Thyroid gland (tissue), 4 donors: ENCODE measurements around the gene LCE1C. TPM values are rescaled to one million over a fixed set of nuclear protein-coding genes. Genes with fewer than 3 reads are reported as not detected.

ENCODE experiments used
- DNase-seq, 2 donors: peaks; one replicate each; pipeline ENCODE4 v3.0.0-alpha.2; 2019
- H3K27ac ChIP-seq, 3 donors: fragments of 200-600 bp; sonication (generic); 1 replicate in 2 of 3; 2 replicates in 1 of 3; pipeline ENCODE4 v1.5.1; 2016 to 2019; ENCODE audit warnings: mild to moderate bottlenecking in 1 of 3, moderate library complexity in 1 of 3
- H3K27me3 ChIP-seq: fragments of 200-600 bp; sonication (generic); one replicate; pipeline ENCODE4 v1.5.1; 2019
- H3K36me3 ChIP-seq, 2 donors: fragments of 200-600 bp; sonication (generic); one replicate each; pipeline ENCODE4 v1.5.1; 2016 to 2019
- H3K4me1 ChIP-seq, 2 donors: fragments of 200-600 bp; sonication (generic); one replicate each; pipeline ENCODE4 v1.5.1; 2017 to 2019
- H3K4me3 ChIP-seq, 3 donors: fragments of 200-600 bp; sonication (generic); replicated peaks in 1 of 3; 1 replicate in 2 of 3; 2 replicates in 1 of 3; pipeline ENCODE4 v1.5.1; 2016; ENCODE audit warnings: mild to moderate bottlenecking in 1 of 3
- H3K9me3 ChIP-seq: fragments of 200-600 bp; sonication (generic); one replicate; pipeline ENCODE4 v1.5.1; 2017
- POLR2A ChIP-seq, 2 donors: fragments of 450-650 bp; IDR thresholded peaks; one replicate each; pipeline ENCODE4 v1.6.1; 2017; ENCODE audit warnings: antibody characterized with exemption in 2 of 2, mild to moderate bottlenecking in 2 of 2, moderate library complexity in 1 of 2
- WGBS, 2 donors: methylation state at CpG; one replicate each; pipeline ENCODE4 v1.1.5; 2017; 5-methylcytosine and 5-hydroxymethylcytosine counted together
- intact Hi-C: fragments of 100-400 bp; cut with DNase I; formaldehyde crosslinking; loops from one replicate; pipeline ENCODE4 v1.15.1; 2023
- total RNA-seq, 4 donors: library from RNA; depleted of rRNA; stranded (reverse); fragments of >200 nt; gene quantifications; one replicate each; pipeline ENCODE4 v1.2.3, GENCODE V29; 2016
- TF ChIP-seq, protein P1 (sequence below), 6 experiments: fragments of 200-600 bp in 3 of 6; fragments of 450-650 bp in 3 of 6; sonication (generic) in 3 of 6; IDR thresholded peaks; one replicate each; pipeline ENCODE4 v1.5.1; 2016 to 2019; ENCODE audit warnings: antibody characterized with exemption in 6 of 6, mild to moderate bottlenecking in 2 of 6, inconsistent platforms in 1 of 6, moderate library complexity in 1 of 6

The LCE1C gene
- total RNA-seq, 4 donors from 2014 or later: not detected

- intact Hi-C loops: no loop called here
- Histone ChIP-seq H3K4me3 (no peak overlapping the region), H3K9me3 (no peaks in the 10 kb centered on the region), H3K27me3 (no peaks in the 10 kb centered on the region), H3K27ac (no peak overlapping the region), H3K36me3 (no peaks in the 10 kb centered on the region), H3K4me1 (no peaks in the 10 kb centered on the region)
- no peak for DNase-seq
- TF ChIP-seq, protein P1, sequence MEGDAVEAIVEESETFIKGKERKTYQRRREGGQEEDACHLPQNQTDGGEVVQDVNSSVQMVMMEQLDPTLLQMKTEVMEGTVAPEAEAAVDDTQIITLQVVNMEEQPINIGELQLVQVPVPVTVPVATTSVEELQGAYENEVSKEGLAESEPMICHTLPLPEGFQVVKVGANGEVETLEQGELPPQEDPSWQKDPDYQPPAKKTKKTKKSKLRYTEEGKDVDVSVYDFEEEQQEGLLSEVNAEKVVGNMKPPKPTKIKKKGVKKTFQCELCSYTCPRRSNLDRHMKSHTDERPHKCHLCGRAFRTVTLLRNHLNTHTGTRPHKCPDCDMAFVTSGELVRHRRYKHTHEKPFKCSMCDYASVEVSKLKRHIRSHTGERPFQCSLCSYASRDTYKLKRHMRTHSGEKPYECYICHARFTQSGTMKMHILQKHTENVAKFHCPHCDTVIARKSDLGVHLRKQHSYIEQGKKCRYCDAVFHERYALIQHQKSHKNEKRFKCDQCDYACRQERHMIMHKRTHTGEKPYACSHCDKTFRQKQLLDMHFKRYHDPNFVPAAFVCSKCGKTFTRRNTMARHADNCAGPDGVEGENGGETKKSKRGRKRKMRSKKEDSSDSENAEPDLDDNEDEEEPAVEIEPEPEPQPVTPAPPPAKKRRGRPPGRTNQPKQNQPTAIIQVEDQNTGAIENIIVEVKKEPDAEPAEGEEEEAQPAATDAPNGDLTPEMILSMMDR (IDR thresholded peaks at IDR 0.05): no peak
- no peak for TF ChIP-seq POLR2A (IDR thresholded peaks at IDR 0.05)
These were observed 18.5 kb upstream of the LCE1C start for GRCh38 chr1:152824964-152825363.

DNA sequence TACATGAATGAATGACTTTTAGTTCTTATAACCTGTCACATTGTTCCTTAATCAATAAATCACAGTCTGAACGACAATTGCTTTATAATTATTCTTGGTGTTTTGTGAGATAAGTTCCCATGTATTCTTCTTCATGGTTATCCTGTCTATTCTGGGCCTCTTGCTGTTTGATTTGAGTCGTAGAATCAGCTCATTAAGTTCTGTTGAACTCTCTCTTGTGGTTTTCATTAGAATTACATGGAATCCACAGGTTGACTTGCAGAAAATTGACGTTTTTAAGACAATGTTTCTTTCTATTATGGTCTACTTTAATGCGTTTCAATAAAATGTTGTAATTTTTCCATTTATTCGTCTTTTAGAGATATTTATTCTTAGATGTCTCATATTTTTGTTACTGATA is 16.8 kb upstream of the LCE1C start:
- Histone ChIP-seq H3K27me3 (no peaks in the 10 kb centered on the region), H3K36me3 (no peaks in the 10 kb centered on the region), H3K4me3 (no peak overlapping the region), H3K4me1 (no peaks in the 10 kb centered on the region), H3K27ac (no peak overlapping the region), H3K9me3 (no peaks in the 10 kb centered on the region)
- intact Hi-C loops: no loop called here
- no peak for DNase-seq
- TF ChIP-seq, protein P1 (IDR thresholded peaks at IDR 0.05): no peak
- TF ChIP-seq POLR2A (IDR thresholded peaks at IDR 0.05): no peak
- whole genome bisulfite sequencing, 2 donors: 52% methylated on average over 5 of the region's 5 CpGs

DNA sequence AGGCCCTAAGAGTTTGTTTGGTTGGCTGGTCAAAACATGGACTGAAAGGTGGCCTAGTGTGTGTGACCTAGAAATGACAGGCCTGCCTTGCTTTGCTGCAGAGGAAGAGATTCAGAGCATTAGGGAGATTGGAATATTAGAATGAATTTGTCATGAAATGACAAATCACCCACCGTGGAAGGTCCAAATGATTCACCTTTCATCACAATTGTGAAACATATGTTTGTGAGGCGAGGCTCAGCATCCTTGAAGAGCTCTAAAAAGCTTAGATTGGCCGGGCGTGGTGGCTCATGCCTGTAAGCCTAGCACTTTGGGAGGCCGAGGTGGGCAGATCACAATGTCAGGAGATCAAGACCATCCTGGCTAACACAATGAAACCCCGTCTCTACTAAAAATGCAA is 10.9 kb upstream of the LCE1C start:
- Histone ChIP-seq H3K9me3 (no peaks in the 10 kb centered on the region), H3K4me1 (no peaks in the 10 kb centered on the region), H3K27ac (no peak overlapping the region), H3K36me3 (no peaks in the 10 kb centered on the region), H3K27me3 (no peaks in the 10 kb centered on the region), H3K4me3 (no peak overlapping the region)
- TF ChIP-seq, protein P1 (IDR thresholded peaks at IDR 0.05): no peak
- TF ChIP-seq POLR2A (IDR thresholded peaks at IDR 0.05): no peak
- 86 to 91% methylated on average over 6 of the region's 6 CpGs for WGBS, 2 donors
- intact Hi-C loops: no loop called here
- DNase-seq: no peak

DNA sequence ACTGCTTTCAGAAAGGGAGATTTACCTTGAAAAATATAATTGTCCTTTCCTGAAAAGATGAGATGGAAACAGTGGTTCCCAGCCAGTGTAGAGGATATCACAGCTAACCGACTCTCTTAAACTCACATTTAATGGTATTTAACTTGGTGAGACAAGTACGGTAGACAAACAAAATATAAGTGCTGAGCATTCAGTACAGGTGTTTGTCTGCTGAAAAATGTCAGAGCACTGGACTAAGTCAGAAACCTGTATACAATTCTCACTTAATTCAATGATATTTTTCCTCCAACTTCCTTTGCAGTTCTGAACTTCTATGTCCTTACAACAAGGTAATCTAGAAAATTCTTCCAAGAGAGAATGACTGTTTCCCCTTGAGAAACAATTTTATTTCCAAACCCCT is 5.2 kb upstream of the LCE1C start, which contains the start of gene LCE1B:
Gene LCE1B (plus strand): TSS at position 301 of the 400 bp plus-strand sequence. CDS start 476 bp downstream, outside the sequence.
- H3K27ac ChIP-seq: no peak within 1 kb of the TSS
- no peaks in the 10 kb centered on the region for H3K9me3 ChIP-seq
- H3K4me3 ChIP-seq: no peak within 1 kb of the TSS
- intact Hi-C loops: no loop called here
- H3K36me3 ChIP-seq: no peaks in the 10 kb centered on the region
- DNase-seq: no peak
- no peaks in the 10 kb centered on the region for H3K4me1 ChIP-seq
- TF ChIP-seq POLR2A (IDR thresholded peaks at IDR 0.05): no peak
- TF ChIP-seq, protein P1 (IDR thresholded peaks at IDR 0.05): no peak
- H3K27me3 ChIP-seq: no peaks in the 10 kb centered on the region
- 76 to 90% methylated on average over 2 of the region's 2 CpGs for WGBS, 2 donors

- Histone ChIP-seq H3K36me3 (no peaks in the 10 kb centered on the region), H3K9me3 (no peaks in the 10 kb centered on the region), H3K27me3 (no peaks in the 10 kb centered on the region), H3K4me1 (no peaks in the 10 kb centered on the region), H3K4me3 (no peak overlapping the region), H3K27ac (no peak overlapping the region)
- DNase-seq: no peak
- TF ChIP-seq POLR2A (IDR thresholded peaks at IDR 0.05): no peak
- TF ChIP-seq, protein P1 (IDR thresholded peaks at IDR 0.05): no peak
- intact Hi-C loops: no loop called here
- WGBS, 2 donors: 79 to 91% methylated on average over 2 of the region's 2 CpGs
These were observed 4.6 kb upstream of the LCE1C start for GRCh38 chr1:152811050-152811449.
